Prostate gland (tissue), 2 donors: ENCODE results near the gene TRIB2.

Experiments
- POLR2A ChIP-seq: fragments of 450-650 bp; IDR thresholded peaks from one replicate; pipeline ENCODE4 v1.6.1; 2016; ENCODE audit warnings: antibody characterized with exemption, mild to moderate bottlenecking
- TF ChIP-seq, protein P1 (sequence below), 4 experiments: fragments of 200-600 bp in 2 of 4; fragments of 450-650 bp in 2 of 4; sonication (generic) in 2 of 4; IDR thresholded peaks; 1 replicate in 3 of 4; 2 replicates in 1 of 4; pipeline ENCODE4 v1.5.1; 2016 to 2019; ENCODE audit warnings: antibody characterized with exemption in 4 of 4, mild to moderate bottlenecking in 2 of 4, moderate library complexity in 2 of 4

DNA sequence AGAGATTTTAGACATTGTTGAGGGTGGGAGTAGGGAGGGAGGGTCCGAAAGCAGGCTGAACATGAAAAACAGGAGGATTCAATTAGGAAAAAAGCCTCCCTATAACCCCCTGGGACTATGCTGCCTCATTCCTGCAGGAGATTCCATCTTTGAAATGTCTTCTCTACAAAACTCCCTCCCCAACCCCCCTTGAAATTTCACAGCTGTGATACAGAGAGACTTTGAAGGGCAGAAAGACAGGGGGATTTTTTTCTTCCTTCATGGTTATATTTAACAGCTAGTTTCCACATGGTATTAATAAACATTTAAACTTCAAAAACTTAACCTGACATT, 57.6 kb downstream of the TRIB2 start:
- TF ChIP-seq, protein P1, sequence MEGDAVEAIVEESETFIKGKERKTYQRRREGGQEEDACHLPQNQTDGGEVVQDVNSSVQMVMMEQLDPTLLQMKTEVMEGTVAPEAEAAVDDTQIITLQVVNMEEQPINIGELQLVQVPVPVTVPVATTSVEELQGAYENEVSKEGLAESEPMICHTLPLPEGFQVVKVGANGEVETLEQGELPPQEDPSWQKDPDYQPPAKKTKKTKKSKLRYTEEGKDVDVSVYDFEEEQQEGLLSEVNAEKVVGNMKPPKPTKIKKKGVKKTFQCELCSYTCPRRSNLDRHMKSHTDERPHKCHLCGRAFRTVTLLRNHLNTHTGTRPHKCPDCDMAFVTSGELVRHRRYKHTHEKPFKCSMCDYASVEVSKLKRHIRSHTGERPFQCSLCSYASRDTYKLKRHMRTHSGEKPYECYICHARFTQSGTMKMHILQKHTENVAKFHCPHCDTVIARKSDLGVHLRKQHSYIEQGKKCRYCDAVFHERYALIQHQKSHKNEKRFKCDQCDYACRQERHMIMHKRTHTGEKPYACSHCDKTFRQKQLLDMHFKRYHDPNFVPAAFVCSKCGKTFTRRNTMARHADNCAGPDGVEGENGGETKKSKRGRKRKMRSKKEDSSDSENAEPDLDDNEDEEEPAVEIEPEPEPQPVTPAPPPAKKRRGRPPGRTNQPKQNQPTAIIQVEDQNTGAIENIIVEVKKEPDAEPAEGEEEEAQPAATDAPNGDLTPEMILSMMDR (IDR thresholded peaks at IDR 0.05): no peak
- TF ChIP-seq POLR2A: no peak
